Keratinocyte (primary cell): ENCODE measurements around the gene PIGN.

Experiments
- EZH2 ChIP-seq: IDR thresholded peaks from one replicate; pipeline ENCODE4 v1.6.1; 2012; ENCODE audit warnings: inconsistent platforms, mild to moderate bottlenecking, low read length, moderate library complexity
- TF ChIP-seq, protein P1 (sequence below), 3 experiments: IDR thresholded peaks in 1 of 3; conservative IDR thresholded peaks in 1 of 3; optimal IDR thresholded peaks in 1 of 3; 2 replicates in 2 of 3; 3 replicates in 1 of 3; pipeline versions ENCODE3 to v1.5.1; 2011; ENCODE audit warnings: low read length in 3 of 3, mild to moderate bottlenecking in 3 of 3, moderate library complexity in 2 of 3, control low read depth in 1 of 3, inconsistent platforms in 1 of 3; ENCODE audit not compliant: insufficient read depth in 2 of 3; ENCODE audit errors: extremely low read depth in 1 of 3

DNA sequence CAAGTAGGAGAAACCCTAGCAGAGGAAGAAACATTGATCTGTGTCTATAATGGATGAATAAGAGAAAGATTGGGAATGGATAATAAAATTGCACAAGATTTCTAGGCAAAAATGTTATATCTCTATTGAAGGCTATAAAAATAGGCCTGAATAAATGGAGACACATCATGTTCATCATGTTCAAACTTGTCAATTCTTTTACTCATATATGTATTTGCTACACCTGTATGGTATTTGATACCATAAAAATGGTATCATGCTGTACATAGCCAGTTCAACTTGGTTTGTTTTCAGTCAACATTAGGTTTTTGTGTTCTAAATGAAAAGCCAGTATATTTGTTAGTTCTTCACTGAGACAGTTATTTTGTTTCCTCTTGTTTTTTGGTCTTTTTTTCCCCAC, 161.9 kb downstream of the PIGN start:
- TF ChIP-seq, protein P1, sequence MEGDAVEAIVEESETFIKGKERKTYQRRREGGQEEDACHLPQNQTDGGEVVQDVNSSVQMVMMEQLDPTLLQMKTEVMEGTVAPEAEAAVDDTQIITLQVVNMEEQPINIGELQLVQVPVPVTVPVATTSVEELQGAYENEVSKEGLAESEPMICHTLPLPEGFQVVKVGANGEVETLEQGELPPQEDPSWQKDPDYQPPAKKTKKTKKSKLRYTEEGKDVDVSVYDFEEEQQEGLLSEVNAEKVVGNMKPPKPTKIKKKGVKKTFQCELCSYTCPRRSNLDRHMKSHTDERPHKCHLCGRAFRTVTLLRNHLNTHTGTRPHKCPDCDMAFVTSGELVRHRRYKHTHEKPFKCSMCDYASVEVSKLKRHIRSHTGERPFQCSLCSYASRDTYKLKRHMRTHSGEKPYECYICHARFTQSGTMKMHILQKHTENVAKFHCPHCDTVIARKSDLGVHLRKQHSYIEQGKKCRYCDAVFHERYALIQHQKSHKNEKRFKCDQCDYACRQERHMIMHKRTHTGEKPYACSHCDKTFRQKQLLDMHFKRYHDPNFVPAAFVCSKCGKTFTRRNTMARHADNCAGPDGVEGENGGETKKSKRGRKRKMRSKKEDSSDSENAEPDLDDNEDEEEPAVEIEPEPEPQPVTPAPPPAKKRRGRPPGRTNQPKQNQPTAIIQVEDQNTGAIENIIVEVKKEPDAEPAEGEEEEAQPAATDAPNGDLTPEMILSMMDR (optimal IDR thresholded peaks at IDR 0.05 in 1 of 3, IDR thresholded peaks at IDR 0.05 in 1 of 3, conservative IDR thresholded peaks at IDR 0.05 in 1 of 3; ENCODE audit: extremely low read depth in 1 of 3, insufficient read depth in 2 of 3, low read length in 3 of 3): no peak
- no peak for TF ChIP-seq EZH2
